HG02623 (cell line): ENCODE results near the gene UMAD1.

ENCODE experiments used
- ATAC-seq: cut with Tn5 transposase; IDR thresholded peaks from one replicate; pipeline ENCODE4 v1.9.1; 2021; ENCODE audit warnings: moderate library complexity; ENCODE audit not compliant: unreplicated experiment

The UMAD1 gene

DNA sequence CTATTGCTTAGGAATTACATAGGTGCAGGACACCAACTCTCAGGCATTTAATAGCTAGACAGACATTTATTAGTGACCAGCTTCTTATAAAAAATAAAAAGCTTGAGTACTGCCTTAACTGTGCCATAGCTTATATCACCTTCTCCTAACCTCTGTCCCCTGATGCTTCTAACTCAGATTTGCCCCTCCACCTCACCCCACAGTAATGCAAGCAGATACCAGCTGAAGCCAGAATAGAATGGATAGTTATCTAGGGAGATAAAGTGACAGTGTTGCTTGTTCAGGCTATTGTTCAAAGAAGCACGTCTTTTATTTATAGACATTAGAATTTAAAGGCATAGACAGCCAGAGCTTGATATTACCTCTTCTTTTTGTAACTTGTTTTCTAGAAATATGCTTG is 228.5 kb downstream of the UMAD1 start:
- ATAC-seq = no peak

DNA sequence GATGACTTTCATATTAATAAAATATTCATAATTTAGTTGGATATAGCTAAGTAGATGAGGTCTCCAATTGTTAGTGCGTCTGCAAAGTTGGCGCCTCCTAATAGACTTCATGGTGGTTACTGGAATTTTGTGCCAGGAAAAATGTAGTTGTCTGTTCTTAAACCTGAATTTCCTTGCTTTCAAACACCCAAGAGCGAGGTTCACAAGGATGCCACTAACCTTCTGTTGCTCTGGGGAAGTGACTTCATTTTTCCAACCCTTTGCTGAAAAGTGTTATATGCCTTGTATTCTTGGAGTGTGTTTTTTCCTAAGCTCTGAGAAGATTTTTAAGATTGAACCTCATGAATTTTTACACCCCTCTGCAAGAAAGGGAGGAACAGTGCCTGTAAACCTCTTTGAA is 229.1 kb downstream of the UMAD1 start:
- no peak for ATAC-seq

DNA sequence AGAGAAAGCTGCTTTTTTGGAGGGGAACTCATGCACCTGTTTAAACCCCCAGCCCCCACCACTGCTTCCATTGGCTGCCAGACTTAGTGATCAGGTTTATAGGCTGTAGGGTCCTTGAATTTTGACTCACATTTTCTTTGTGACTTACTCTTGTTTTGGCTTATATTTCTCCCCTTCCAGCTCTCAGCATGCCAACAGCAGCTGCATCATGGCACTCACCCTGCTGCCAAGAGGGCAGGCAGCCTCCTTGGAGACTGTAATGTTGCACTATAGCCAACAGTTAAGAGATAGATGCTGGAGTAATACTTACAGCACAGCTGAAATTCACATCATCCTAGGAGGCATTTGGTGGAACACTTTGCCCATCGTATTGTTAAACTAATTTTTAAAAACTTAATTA is 230.0 kb downstream of the UMAD1 start:
- ATAC-seq = no peak

DNA sequence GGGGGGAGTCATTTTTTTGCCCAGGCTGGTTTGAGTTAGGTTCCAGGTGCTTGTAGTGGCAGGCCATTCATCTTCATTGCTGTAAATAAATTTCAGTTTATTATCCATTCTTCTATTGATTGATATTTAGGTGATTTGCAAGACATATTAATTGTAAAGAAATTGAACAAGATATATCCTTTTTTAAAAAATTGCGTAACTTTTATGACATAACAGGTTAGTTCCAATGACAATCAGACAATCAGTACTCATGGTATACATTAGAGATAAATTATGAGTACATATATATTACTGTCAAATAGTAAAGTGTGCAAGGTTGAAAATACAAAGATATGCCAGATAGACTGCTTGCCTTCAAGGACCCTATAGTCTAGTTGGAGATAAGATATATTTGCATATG is 235.9 kb downstream of the UMAD1 start:
- ATAC-seq = no peak

DNA sequence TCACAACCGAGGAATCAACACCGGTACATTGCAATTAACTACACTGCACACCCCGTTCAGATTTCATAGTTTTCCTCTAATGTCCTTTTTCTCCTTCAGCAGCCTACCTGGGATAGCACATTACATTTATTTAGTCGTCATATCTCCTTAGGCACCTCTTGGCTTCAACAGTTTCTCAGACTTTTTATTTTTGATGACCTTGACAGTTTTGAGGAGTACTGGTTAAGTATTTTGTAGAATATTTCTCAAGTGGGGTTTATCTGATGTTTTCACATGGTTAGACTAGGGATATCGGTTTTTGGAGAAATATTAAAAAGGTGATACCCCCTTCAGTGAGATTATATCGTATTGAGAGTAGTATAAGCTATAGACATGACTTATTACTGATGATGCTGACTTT is 241.0 kb downstream of the UMAD1 start:
- no peak for ATAC-seq

DNA sequence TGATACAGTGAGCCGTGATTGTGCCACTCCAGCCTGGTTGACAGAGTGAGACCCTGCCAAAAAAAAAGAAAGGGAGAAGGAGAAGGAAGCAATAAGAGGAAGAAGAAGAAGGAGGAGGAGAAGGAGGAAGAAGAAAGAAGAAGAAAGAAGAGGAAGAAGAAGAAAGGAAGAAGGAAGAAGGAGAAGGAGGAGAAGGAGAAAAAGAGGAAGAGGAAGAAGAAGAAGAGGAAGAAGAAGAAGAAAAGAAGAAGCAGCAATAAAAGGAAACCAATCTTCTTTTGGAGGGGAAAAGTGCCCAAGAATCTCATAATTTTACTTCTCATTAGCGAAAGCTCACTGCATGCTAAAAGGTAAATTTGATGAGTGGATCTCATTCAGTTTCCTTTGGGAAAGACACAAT is 242.3 kb downstream of the UMAD1 start:
- ATAC-seq = no peak

DNA sequence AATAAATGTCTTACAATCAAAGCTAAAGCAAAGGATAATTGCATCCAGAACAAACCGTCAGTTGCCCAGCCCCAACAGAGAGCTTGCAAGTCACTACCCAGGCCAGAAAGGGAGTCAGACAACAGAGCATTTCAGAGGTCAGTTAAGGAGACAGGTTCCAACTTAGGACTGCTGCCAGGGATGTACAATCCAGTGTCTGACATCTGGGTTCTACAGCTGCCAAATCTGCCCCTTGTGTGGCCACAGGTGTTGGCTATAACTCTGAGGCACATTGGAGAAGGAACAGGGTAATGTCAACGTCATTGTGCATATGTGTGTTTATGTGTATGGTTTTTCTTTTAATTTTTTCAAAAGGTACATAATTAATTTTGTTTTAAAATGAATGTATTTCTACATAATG is 242.8 kb downstream of the UMAD1 start:
- ATAC-seq = no peak

DNA sequence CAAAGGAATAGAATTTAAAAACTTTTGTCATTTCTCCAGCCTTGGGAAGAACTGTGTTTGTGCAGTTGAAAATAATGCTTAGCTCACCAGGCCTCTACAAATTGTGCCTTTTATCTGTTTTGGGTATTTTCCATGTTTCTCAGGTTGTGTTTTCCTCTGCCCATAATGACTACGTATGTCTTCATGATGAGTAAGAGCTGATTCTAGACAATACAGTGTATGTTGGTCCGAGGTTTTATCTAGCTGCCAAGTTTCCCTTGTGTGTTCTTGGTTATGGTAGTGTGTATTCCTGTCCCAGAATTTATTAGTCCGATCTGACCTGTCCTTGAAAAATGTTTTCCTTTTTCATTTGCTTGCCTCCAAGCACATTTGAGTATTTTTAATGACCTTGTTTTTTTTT is 244.3 kb downstream of the UMAD1 start:
- ATAC-seq = no peak

DNA sequence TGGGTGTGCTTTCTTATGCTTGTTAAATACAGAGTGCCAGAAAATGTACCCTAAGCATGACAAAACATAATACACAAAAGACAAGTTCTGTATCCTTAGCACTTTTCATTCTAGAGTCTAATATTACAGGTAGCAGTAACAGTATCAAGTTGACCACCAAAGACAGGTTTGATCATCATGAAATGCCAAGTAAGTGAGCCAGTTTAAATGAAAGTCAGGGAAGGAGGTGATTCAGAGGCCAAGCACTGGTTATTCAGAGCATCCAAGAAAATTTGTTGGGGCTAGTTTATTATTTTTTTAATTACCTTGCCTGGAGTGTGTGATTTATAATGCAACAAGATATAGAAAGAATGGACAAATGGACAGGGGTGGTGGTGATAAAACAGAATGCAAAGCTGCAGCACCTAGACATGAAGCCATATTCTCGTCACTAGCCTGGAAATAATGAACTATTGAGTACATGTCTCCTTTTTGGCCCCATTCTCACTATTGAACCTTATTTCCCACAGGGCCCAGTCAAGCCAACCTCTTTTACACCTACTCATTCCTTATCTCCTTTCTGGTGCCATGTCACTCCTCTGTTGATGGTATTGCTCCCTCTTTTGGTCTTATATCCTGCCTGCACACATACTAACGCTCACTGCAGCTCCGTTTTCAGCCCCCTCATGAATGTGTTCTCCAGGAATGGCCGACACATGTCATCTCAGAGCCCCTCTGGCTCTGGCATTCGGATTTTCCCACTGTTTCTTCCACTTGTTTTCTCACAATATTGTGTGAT is 249.4 kb downstream of the UMAD1 start:
- no peak for ATAC-seq

DNA sequence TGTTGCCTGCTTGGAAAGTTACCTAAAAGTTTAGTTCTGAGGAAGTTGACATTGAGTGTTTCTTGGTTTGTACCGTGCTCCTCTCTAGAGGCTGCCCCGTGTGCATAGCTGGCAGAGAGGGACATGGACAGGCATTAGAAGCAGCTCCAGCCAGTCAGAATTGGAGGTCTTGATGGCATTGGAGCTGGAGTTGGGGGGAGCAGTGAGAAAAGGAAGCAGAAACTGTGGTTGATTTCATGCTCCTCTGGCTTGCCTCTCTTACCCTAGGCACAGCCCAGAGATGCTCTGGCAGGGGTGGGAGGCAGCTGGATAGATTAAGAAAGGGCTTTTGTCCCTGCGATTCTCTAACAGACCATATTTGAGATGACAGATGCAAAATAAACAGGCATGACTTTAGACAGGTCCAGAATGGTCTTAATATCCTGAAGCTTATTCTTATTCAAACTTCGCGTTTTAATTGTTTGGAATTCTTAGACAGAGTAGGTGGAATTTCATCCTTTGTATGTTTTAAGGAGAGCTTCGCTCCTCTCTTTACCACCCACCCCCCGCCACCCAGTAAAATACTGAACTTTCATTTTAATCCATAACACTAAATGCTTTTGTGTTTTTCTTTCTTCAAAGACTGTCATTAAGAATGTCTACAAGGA is 254.6 kb downstream of the UMAD1 start:
- ATAC-seq = no peak

DNA sequence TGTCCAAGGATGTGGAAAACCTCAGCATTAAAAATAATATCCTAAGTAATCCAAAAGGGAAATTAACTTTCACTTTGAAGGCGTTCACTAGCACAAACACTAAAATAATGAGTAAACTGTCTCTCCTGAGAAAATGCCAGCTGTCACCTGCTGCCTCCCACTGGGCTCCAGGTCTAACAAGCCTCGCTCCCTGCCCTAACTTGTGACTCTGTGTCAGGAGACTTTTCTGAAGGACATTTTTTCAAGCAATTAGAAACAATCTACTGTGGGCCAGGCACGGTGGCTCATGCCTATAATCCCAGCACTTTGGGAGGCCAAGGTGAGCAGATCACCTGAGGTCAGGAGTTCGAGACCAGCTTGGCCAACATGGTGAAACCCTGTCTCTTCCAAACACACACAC is 255.2 kb downstream of the UMAD1 start:
- ATAC-seq = no peak

DNA sequence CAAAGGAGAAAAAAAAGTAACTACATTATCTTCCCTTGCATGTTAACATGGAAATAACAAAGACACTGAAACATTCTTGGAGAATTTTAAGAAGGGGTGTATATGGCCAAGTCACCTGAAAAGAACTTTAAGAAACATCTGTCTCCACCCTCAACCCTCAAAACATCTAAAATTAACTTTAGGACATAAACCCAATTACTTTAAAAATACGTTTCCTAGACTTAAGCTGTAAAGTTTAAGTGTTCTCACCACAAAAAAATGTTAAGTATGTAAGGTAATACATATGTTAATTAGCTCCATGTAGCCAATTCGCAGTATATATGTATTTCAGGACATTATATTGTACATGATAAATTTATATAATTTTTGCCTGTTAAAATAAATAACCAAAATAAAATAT is 257.0 kb downstream of the UMAD1 start:
- no peak for ATAC-seq

DNA sequence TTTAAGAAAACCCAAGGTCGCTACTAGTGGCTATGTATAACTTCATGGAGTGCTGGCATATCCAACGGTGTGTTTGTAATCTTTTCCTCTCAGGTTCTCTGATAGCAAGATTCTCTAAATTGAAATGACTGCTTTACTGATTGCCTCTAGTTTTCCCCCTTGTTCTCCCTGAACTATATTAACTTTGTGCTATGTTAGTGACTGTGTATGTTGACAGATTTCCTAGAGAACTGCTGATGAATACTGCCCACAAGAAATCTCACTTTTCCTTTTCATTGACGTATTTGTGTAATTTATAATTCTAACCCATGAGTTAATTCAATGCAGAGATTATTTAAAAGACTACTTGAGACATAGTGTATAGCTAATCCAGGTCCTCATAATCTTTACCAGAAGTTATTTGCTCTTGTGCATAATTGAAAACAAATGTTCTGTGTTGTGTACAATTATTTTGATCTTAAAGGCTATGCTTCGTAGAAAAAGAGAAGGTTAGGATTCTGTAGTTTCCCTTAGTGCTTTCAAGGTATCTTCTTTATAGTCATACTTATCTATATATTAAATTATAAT is 257.5 kb downstream of the UMAD1 start:
- ATAC-seq = no peak

DNA sequence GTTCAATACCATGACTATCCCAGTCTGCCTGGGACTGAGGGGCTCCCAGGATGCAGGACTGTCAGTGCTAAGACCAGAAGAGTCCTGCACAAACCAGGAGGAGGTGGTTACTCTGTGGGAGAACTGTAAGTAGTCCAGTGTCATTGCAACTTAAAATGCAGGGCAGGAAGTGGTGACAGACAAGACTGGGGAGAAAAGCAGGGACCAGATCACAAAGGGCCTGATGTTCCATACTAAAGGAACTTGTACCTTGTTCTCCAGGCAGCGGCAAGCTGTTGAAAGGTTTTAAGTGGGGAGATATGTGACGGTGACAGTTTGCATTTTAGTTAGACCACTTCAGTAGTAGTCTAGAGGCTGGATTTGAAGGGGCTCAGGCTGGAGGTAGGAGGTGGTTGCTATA is 262.3 kb downstream of the UMAD1 start:
- ATAC-seq = no peak

DNA sequence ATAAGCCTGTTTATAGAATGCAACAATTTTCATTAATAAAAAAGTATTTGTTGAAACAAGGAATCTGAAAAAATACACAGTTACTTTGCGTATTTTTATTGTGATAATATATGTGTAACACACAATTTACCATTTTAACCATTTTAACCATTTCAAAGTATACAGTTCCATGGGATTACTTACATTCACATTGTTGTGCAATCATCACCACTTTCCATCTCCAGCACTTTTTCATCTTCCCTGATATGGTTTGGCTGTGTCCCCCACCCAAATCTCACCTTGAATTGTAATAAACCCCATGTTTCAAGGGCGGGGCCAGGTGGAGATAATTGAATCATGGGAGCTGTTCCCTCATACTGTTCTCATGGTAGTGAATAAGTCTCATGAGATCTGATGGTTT is 266.8 kb downstream of the UMAD1 start:
- ATAC-seq = no peak

DNA sequence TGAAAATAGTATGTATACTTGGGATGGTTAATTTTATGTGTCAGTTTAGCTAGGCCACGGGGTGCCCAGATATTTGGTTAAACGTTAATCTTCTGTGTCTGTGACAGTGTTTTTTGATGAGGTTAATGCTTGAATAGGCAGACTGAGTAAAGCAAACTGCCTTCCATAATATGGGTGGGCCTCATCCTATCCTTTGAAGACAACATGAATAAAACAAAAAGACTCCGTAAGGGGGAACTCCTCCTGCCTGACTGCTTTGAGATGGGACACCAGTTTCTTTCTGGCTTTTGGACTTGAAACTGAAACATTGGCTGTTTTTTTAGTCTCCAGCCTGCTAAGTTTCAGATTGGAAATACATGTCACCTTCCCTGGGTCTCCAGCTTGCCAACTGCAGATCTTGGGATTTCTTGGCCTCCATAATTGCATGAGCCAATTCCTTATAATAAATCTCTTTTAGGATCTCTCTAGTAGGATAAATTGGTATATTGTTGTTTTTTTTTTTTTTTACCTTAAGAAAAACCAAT is 268.1 kb downstream of the UMAD1 start:
- no peak for ATAC-seq

DNA sequence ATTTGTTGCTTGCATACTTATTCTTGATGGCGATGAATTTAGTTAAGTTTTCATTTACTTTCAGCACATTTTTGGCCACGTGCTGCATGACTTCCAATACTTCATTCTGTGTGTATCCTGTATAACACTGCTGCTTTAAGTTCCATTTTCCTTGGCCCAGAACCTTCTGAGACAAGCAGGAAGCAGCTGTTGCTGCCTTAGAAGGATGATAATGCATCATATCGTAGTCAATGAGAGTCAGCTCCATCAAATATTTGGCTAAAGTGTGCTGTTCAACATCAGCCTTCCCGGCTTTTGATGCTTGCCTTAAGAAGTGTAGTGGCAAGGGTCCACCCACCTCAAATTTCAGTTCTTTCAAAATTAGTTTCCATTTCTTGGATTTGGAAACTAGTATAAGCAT is 268.8 kb downstream of the UMAD1 start:
- no peak for ATAC-seq

DNA sequence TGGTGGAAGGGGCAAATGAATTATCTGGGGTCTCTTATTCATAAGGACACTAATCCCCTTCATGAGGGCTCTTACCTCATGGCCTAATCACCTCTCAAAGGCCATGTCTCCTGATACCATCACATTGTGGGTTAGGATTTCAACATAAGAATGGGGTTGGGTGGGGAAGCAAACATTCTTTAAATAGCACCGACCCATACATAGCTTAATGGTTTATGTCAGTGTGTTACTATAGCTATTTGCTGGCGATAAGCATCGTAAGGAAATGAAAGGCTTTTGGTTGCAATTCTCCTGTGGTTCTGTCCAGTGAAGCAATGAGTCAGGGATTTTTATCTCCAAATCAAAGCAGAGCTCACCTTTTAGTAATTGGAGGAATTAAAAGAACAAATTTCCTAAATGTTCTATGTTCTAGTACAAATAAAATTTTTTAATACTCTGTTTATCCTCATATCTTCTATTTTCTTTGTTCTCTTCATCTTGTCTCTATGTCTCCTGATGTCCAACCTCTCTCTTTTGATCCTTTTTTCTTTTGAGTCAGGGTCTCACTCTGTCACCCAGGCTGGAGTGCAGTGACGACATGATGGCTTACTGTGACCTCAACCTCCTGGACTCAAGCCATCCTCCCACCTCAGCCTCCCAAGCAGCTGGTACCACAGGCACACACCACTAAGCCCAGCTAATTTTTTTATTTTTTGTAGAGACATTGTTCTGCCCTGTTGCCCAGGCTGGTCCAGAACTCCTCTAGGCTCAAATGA is 271.0 kb downstream of the UMAD1 start:
- no peak for ATAC-seq

DNA sequence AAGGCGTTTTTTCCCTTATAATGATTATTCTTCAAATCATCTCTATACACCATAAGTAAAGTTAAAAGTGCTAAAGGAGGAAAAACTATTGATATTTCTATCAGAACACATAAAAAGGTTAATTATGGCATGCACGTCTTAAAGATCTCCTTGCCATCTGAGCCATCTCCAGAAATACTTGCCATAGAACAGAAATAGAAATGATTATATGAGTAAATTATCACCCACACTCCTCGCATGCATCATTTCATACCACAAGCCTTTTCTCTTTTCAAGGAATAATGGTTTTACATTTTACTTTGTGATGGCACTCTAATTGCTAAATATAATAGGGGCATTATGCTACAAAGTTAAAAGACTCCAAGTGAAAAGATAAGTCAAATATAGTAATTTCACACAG is 272.4 kb downstream of the UMAD1 start:
- no peak for ATAC-seq

DNA sequence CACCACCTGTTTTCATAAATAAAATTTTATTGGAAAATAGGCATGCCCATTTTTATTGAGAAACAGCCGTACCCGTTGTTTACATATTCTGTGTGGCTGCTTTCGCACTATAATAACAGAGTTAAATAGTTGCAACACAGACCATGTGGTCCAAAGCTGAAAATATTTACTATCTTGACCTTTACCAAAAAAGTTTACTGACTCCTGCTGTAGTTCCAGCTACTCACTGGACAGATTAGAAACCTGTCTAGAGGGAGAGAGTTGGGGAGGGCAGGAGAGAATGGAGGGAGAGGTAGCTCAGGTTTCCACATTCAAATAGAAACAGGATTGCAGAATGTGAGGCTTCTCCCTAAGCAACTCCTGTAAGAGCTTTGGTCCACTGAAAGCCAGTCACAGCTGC is 273.0 kb downstream of the UMAD1 start:
- ATAC-seq = no peak

DNA sequence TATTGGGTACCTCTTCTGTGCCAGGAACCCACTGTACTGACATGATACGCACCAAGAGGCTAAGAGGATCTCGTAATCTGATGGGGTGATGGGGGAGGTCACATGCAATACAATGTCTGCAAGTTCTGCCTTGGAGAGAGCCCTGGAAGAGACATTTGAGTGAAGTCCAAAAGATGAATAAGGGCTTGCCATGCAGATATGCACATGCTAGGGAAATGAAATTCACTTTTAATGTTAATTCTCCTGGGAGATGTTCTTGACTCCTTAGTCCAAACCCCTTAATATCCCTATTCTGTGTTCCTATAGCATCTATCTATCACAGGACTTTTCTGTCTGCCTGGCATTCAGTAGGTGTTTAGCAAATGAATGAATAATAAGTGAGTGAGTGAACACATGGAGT is 274.0 kb downstream of the UMAD1 start:
- no peak for ATAC-seq

DNA sequence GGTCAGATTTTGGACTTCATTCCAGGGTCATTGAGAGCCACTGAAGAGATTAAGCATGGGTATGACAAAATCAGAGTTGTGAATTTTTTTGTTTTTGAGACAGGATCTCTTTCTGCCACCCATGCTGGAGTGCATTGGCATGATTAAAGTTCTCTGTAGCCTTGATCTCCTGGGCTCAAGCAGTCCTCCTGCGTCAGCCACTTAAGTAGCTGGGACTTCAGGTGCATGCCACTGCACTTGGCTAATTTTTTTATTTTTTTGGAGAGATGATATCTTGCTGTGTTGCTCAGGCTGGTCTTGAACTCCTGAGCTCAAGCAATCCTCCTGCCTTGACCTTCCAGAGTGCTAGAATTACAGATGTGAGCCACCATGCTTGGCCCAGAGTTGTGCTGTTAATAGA is 275.5 kb downstream of the UMAD1 start:
- no peak for ATAC-seq
